IMR-90 (cell line): ENCODE data around the gene YPEL5. TPM values are rescaled to one million over a fixed set of nuclear protein-coding genes. Genes with fewer than 3 reads are reported as not detected.

ENCODE experiments used
- ATAC-seq: fragments of 200-7000 bp; cut with Tn5 transposase; 2 replicates; pipeline ENCODE4 v1.9.1; 2020; ENCODE audit warnings: low read depth, mild to moderate bottlenecking, moderate library complexity
- BruUV-seq: library from RNA; stranded (reverse); fragments of 400-500 nt; replicated peaks from 2 replicates; lab custom pipeline; 2021; lab: Mats Ljungman, UMichigan
- CTCF ChIA-PET: fragments of 300-600 bp; formaldehyde crosslinking; extraction: SDS; loops from one replicate; lab custom pipeline; 2021; ENCODE audit warnings: antibody characterized with exemption; lab: Yijun Ruan, JAX
- POLR2A ChIA-PET: fragments of 300-600 bp; sonication (Branson Sonifier 250); formaldehyde crosslinking; loops from one replicate; lab custom pipeline; 2022; ENCODE audit warnings: antibody characterized with exemption; ENCODE audit not compliant: unreplicated experiment; lab: Charles Lee
- DNase-seq: peaks from one replicate; pipeline ENCODE4 v3.0.0; 2013
- H2AFZ ChIP-seq: replicated peaks from 2 replicates; pipeline ENCODE3; 2013; ENCODE audit warnings: low read length, mild to moderate bottlenecking; ENCODE audit not compliant: poor library complexity
- H2AK5ac ChIP-seq: 2 replicates; pipeline ENCODE4 v1.6.1; 2013; ENCODE audit warnings: low read depth, low read length, inconsistent platforms
- H2AK9ac ChIP-seq: replicated peaks from 2 replicates; pipeline ENCODE3; 2013; ENCODE audit warnings: mild to moderate bottlenecking, low read depth, low read length, moderate library complexity; ENCODE audit not compliant: poor library complexity
- H2BK120ac ChIP-seq: 2 replicates; pipeline ENCODE4 v1.6.1; 2013; ENCODE audit warnings: low read depth, low read length, inconsistent platforms
- H2BK15ac ChIP-seq: 3 replicates; pipeline ENCODE4 v1.6.1; 2013; ENCODE audit warnings: low read depth, low read length, inconsistent platforms
- H2BK20ac ChIP-seq: 2 replicates; pipeline ENCODE4 v1.6.1; 2013; ENCODE audit warnings: low read depth, mild to moderate bottlenecking, inconsistent platforms, low read length, moderate library complexity
- H2BK5ac ChIP-seq: 2 replicates; pipeline ENCODE4 v1.6.1; 2013; ENCODE audit warnings: mild to moderate bottlenecking, low read depth, low read length, inconsistent platforms; ENCODE audit not compliant: poor library complexity, severe bottlenecking
- H3K14ac ChIP-seq: replicated peaks from 2 replicates; pipeline ENCODE4 v1.6.1; 2013; ENCODE audit warnings: low read depth, low read length, inconsistent platforms
- H3K18ac ChIP-seq: 2 replicates; pipeline ENCODE4 v1.6.1; 2013; ENCODE audit warnings: low read depth, low read length, control low read depth
- H3K23ac ChIP-seq: 2 replicates; pipeline ENCODE4 v1.6.1; 2013; ENCODE audit warnings: low read depth, low read length, inconsistent platforms
- H3K27ac ChIP-seq: 2 replicates; pipeline ENCODE4 v1.5.1; 2013; ENCODE audit warnings: mild to moderate bottlenecking, control low read depth, low read length; ENCODE audit not compliant: insufficient read depth
- H3K27me3 ChIP-seq: 2 replicates; pipeline ENCODE4 v1.6.1; 2013; ENCODE audit warnings: low read length; ENCODE audit not compliant: control insufficient read depth, insufficient read depth
- H3K36me3 ChIP-seq: 2 replicates; pipeline ENCODE4 v1.6.1; 2013; ENCODE audit warnings: low read length, mixed read lengths; ENCODE audit not compliant: control insufficient read depth, insufficient read depth
- H3K4ac ChIP-seq: 2 replicates; pipeline ENCODE4 v1.6.1; 2013; ENCODE audit warnings: low read depth, low read length, inconsistent platforms
- H3K4me1 ChIP-seq: 2 replicates; pipeline ENCODE4 v1.6.1; 2013; ENCODE audit warnings: low read length, mixed read lengths; ENCODE audit not compliant: control insufficient read depth, insufficient read depth
- H3K4me2 ChIP-seq: 2 replicates; pipeline ENCODE4 v1.6.1; 2013; ENCODE audit warnings: low read depth, mild to moderate bottlenecking, control low read depth, low read length, moderate library complexity
- H3K4me3 ChIP-seq: 2 replicates; pipeline ENCODE4 v1.5.1; 2013; ENCODE audit warnings: low read depth, mild to moderate bottlenecking, control low read depth, low read length, moderate library complexity; ENCODE audit not compliant: insufficient read depth
- H3K56ac ChIP-seq: 2 replicates; pipeline ENCODE4 v1.6.1; 2013; ENCODE audit warnings: low read length, inconsistent platforms; ENCODE audit not compliant: insufficient read depth; ENCODE audit errors: extremely low read depth
- H3K79me1 ChIP-seq, 2 experiments: 2 replicates each; pipeline ENCODE4 v1.6.1; 2013; ENCODE audit warnings: low read length in 2 of 2, inconsistent platforms in 1 of 2, low read depth in 1 of 2
- H3K9ac ChIP-seq: 2 replicates; pipeline ENCODE4 v1.6.1; 2013; ENCODE audit warnings: low read depth, low read length, control low read depth
- H3K9me1 ChIP-seq: 2 replicates; pipeline ENCODE4 v1.6.1; 2013; ENCODE audit warnings: low read length, inconsistent platforms; ENCODE audit not compliant: insufficient read depth
- H3K9me3 ChIP-seq: 2 replicates; pipeline ENCODE4 v1.6.1; 2013; ENCODE audit warnings: low read length; ENCODE audit not compliant: control insufficient read depth, insufficient read depth
- H4K20me1 ChIP-seq: 2 replicates; pipeline ENCODE4 v1.6.1; 2013; ENCODE audit warnings: low read length, inconsistent platforms; ENCODE audit not compliant: insufficient read depth
- H4K5ac ChIP-seq: 2 replicates; pipeline ENCODE4 v1.6.1; 2013; ENCODE audit warnings: mild to moderate bottlenecking, low read depth, low read length, control low read depth
- H4K8ac ChIP-seq, 2 experiments: 2 replicates each; pipeline ENCODE4 v1.6.1; 2013; ENCODE audit warnings: low read depth in 2 of 2, low read length in 2 of 2, control low read depth in 1 of 2, inconsistent platforms in 1 of 2
- H4K91ac ChIP-seq: 2 replicates; pipeline ENCODE4 v1.6.1; 2013; ENCODE audit warnings: low read depth, low read length, inconsistent platforms; ENCODE audit not compliant: insufficient read depth
- CEBPB ChIP-seq: IDR thresholded peaks from 2 replicates; pipeline ENCODE4 v1.6.1; 2012; ENCODE audit warnings: low read depth, low read length, improper control_type of control experiment
- CHD1 ChIP-seq: IDR thresholded peaks from 2 replicates; pipeline ENCODE4 v1.6.1; 2012; ENCODE audit warnings: low read depth, low read length, improper control_type of control experiment
- CTCF ChIP-seq: conservative IDR thresholded peaks from 2 replicates; pipeline ENCODE4 v1.5.1; 2012; ENCODE audit warnings: mild to moderate bottlenecking, low read depth, low read length, improper control_type of control experiment
- ELK1 ChIP-seq: fragments of 150-350 bp; IDR thresholded peaks from 2 replicates; pipeline ENCODE4 v1.6.1; 2016; ENCODE audit warnings: low read depth, mild to moderate bottlenecking, low read length, moderate library complexity, borderline replicate concordance
- MXI1 ChIP-seq: IDR thresholded peaks from 2 replicates; pipeline ENCODE4 v1.6.1; 2012; ENCODE audit warnings: low read depth, mild to moderate bottlenecking, low read length, moderate library complexity, borderline replicate concordance
- NFE2L2 ChIP-seq: fragments of 150-350 bp; IDR thresholded peaks from 2 replicates; pipeline ENCODE4 v1.6.1; 2016; ENCODE audit warnings: low read depth, mild to moderate bottlenecking, low read length
- POLR2A ChIP-seq: IDR thresholded peaks from 2 replicates; pipeline ENCODE4 v1.6.1; 2012; ENCODE audit warnings: mild to moderate bottlenecking, low read depth, low read length
- RAD21 ChIP-seq: IDR thresholded peaks from 2 replicates; pipeline ENCODE4 v1.6.1; 2012; ENCODE audit warnings: low read length, improper control_type of control experiment
- WGBS, 2 experiments: methylation state at CpG; one replicate each; pipeline versions ENCODE4 v1.1.5 to v1.1.7; 2013; ENCODE audit warnings: missing lambda C conversion rate in 2 of 2; ENCODE audit not compliant: insufficient read length in 1 of 2; ENCODE audit errors: extremely low coverage in 2 of 2; 5-methylcytosine and 5-hydroxymethylcytosine counted together
- dilution Hi-C: fragments of 300-500 bp; cut with HindIII; formaldehyde crosslinking; loops from one replicate; pipeline ENCODE4 v1.14.3; 2018; ENCODE audit warnings: low sequenced_read_pairs; ENCODE audit not compliant: unreplicated experiment
- in situ Hi-C: fragments of 300-500 bp; cut with MboI; formaldehyde crosslinking; loops from 3 replicates; pipeline ENCODE4 v1.14.3; 2019; ENCODE audit warnings: low sequenced_read_pairs, inconsistent platforms, mixed read lengths
- intact Hi-C: fragments of 100-400 bp; cut with micrococcal nuclease; formaldehyde crosslinking; loops from 2 replicates; pipeline ENCODE4 v1.10.0; 2022
- polyA plus RNA-seq, 3 experiments: library from polyadenylated mRNA; depleted of rRNA; stranded (reverse); fragments of >200 nt; gene quantifications; 2 replicates each; pipeline ENCODE4 v1.2.3, GENCODE V29; 2012; ENCODE audit warnings: low replicate concordance in 1 of 3
- total RNA-seq: library from RNA; depleted of rRNA; stranded (reverse); fragments of >200 nt; gene quantifications from 2 replicates; pipeline ENCODE4 v1.2.3, GENCODE V29; 2012

Gene YPEL5
- total and polyA plus RNA-seq, 2 of the 4 experiments (the other 2 are of a cell fraction): 40.7 to 62.6 TPM

- Histone ChIP-seq H2AK9ac (no peak overlapping the region), H3K18ac (no peak overlapping the region), H2BK120ac (no peak overlapping the region), H2BK20ac (no peak overlapping the region), H2AFZ (no peak overlapping the region), H3K9ac (no peak overlapping the region), H3K56ac (no peak overlapping the region), H3K4me2 (no peak overlapping the region), H4K91ac (no peak overlapping the region), H4K5ac (no peak overlapping the region), H2AK5ac (no peak overlapping the region), H3K79me1 (peaks cover 39 to 60% of the 10 kb centered on the region in 2 experiments), H3K23ac (no peak overlapping the region), H3K4me1 (peaks cover 7% of the 10 kb centered on the region), H3K27me3 (no peaks in the 10 kb centered on the region), H2BK5ac (no peak overlapping the region), H3K9me3 (no peaks in the 10 kb centered on the region), H3K4me3 (no peak overlapping the region), H3K27ac (no peak overlapping the region), H4K8ac (no peak overlapping the region), H3K36me3 (peaks cover 9% of the 10 kb centered on the region), H3K4ac (no peak overlapping the region), H2BK15ac (no peak overlapping the region), H3K9me1 (peaks cover 3% of the 10 kb centered on the region; the same call in 1 of the 2 replicates), H3K14ac (no peak overlapping the region), H4K20me1 (peaks cover 23% of the 10 kb centered on the region)
- in situ Hi-C loops (loop anchor here (25.0 kb wide), 2 partner anchors 1010 to 1185 kb away; no protein-coding TSS in a partner anchor), dilution Hi-C loops (no loop called here), intact Hi-C loops (no loop called here)
- no CpG with 5 or more reads among the region's 1 CpG for WGBS, 2 experiments
- no TSS peak for BruUV-seq
- TF ChIP-seq CEBPB (no peak), CHD1 (no peak), RAD21 (no peak), CTCF (no peak), POLR2A (no peak), NFE2L2 (no peak), ELK1 (no peak), MXI1 (no peak)
- ATAC-seq (no peak), DNase-seq (no peak)
- POLR2A ChIA-PET: interaction anchor here (0.6 kb wide), 2 partner anchors 85 to 146 kb away, joined by 4 to 7 read pairs; no protein-coding TSS in a partner anchor
- CTCF ChIA-PET: interaction anchor here (1.2 kb wide), 1 partner anchor 559 kb away, joined by 3 read pairs; no protein-coding TSS in a partner anchor
Observed at GRCh38 chr2:30152385-30152784, 5.6 kb downstream of the YPEL5 start.
